Cerebellar nuclear complex (tissue), 1 donor: Measurements from ENCODE around the gene FARP1.

Experiments used
- DNase-seq, 2 experiments: peaks; one replicate each; lab custom pipeline; 2025; lab: John Stamatoyannopoulos, UW

Gene FARP1

DNA sequence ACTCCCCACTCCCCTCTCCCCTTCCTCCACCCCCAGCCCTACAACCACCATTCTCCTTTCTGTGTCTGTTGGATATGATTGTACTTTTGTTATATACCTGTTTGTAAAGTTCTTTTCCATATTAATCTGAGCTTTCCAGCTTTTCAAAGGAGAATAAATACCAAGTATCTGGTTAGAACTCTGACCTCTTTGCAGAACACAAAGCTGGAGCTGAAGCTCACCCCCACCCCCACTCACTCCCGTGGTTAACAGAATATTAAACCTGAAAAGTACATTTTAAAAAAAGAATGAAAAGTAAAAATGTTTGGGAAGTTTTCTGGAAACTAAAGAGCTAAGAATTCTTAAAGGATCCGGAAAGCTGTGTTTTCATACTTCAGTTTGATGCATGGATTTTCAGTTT lies 189.3 kb downstream of the FARP1 start:
- no peak for DNase-seq

DNA sequence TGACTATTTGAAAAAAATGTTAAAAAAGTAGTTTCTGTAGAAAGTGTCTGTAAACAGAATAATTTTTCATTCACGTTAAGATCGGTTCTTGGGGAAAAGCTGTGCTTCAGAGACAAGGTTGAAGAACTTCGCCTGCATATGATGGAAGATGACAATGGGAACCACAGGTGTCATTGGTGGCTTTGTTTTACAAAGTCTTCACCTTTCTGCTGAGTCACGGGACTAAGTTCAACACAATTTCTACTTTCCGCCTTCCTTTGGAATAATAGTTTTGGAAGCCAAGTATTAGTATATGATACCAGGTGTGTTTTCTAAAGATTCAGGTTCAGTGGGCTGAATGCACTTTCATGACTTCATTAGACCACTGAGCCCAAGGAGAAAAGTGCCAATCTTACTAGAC lies 189.8 kb downstream of the FARP1 start:
- no peak for DNase-seq

GRCh38 chr13:98333486-98333885 lies 190.6 kb downstream of the FARP1 start:
- no peak for DNase-seq

- no peak for DNase-seq
Observed at GRCh38 chr13:98334620-98335205, 191.8 kb downstream of the FARP1 start.

DNA sequence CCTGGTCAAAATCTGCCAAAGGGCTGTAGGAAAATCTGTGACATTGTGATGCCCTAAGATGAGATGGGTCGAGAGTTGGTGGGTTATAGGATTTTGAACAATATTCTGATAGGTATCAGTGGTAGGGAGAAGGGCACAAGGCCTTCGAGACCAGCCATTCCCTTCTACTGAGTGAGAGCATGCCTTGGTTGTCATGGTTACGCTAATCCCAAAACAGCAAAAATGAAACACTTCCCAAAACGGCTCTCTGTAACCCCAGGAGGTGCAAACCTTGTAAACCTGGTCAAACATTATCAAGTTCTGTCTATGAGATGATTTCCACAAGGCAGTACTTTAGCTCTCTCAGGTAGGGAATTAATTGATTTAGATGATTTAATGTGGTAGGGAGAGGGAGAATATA lies 192.8 kb downstream of the FARP1 start:
- no peak for DNase-seq

GRCh38 chr13:98338310-98338709 lies 195.4 kb downstream of the FARP1 start:
- no peak for DNase-seq

DNA sequence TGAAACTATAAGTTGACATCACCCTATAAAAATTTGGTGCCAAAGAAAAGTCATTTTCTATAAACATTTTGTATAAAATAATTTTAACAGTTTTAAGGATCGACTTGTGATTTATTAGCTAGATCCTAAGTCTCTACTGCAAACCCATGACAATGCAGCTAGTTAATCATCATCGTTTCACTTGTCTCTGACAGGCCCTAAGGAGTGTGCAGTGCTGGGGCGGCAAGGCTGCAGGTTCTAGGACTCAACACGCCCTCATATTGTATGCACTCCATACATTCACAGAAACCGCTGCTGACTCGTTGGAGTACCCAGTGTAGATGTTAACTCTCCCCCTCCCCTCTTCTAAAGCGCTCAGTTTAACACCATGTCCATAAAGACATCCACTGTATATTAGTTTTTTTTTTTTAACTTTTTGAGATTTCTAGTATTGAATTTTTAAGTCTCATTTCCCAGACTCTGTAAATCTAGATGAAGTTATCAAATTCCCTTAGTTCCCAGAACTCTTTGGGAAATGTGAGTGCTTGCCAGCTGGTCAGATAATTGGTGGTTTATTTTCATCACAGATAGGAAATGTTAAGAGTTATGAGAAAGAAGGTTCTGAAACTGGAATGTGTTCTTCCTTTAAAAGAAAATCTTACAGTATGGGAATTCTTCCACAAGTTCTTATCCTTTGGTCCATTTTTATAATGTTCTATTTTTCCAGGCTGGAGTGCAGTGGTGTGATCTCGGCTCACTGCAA lies 197.0 kb downstream of the FARP1 start:
- DNase-seq, result no peak

- no peak for DNase-seq
Observed at GRCh38 chr13:98342953-98343352, 200.1 kb downstream of the FARP1 start.

GRCh38 chr13:98343461-98343860 lies 200.6 kb downstream of the FARP1 start:
- no peak for DNase-seq

GRCh38 chr13:98344392-98344791 lies 201.5 kb downstream of the FARP1 start:
- no peak for DNase-seq

GRCh38 chr13:98345107-98345935 lies 202.4 kb downstream of the FARP1 start:
- DNase-seq, result no peak

- no peak for DNase-seq
Observed at GRCh38 chr13:98346904-98347636, 204.2 kb downstream of the FARP1 start.

DNA sequence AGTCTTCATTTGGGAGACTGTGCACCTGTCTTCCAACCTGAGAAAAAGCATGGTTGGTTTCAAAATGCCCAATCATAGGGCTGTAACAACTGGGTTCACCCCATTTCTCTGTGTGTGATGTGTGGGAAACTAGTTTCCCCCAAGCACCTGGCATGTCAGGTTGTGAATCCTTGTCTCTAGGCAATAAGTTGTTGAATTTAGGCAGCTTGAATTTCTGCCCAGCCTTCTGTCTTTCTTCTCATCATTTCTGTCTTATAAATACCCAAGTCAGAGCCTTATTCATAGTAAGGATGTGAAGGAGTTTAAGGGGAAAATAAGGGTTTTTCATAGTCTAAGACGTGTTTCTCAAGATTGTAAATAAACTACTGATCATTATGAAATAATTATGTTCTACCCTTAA lies 204.9 kb downstream of the FARP1 start:
- no peak for DNase-seq

DNA sequence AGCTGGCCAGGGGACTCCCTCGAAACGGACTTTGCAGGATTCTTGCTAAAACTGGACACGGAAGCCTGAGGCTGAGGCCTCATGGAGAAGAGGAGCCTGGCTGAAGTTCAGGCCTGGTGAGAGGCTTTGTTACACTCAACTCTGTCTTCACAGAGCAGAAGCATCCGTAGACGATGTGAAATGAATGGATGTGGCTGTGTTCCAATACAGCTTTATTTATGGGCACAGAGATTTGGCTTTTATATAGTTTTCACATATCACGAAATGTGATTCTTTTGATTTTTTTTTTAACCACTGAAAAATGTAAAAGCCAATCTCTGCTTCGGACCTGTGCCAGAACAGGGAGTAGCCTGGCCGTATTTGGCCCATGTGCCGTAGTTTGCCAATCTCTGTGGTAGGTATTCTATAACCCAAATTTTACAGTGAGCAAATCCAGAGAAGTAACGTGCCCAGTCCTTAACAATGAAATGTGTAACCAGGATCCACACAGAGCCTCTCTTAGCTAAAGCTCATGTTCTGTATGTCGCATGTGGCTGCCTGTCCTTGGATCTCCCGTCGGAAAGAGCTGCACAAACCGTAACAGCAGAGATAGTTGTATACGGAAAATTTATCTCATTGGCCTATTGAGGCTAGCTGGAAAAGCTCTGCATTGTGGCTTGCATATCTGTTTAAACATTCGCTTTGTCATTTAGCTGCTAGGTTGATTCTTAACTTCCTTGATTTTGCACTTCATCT lies 205.7 kb downstream of the FARP1 start:
- DNase-seq, result no peak

DNA sequence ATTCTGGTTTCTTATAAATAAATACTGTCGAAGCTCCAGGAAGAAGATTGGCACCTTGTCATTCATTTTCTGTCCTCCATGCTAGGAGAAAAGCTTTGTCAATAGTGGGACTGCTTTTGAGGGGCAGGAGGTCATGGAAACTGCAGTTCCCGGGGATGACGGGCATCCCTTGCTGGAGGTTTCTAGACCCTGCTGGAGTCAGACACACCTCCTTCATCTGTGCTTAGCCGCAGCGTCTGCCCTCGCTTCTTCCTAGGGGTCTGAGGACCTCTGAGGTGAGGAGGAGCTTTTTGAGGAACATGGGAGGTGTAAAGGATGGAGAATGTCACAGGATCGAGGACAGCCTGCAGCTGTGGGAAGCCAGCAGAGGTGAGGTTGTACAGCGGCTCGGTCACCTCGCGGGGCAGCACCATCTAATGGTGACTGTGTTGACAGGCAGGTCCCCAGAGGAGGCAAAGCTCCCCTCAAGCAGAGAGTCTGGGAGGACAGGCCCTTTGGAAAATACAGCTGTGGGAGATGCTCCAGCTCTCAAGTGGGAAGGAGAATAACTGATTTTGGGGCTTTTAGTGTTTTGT lies 206.9 kb downstream of the FARP1 start:
- DNase-seq, result no peak

- DNase-seq, result no peak
Observed at GRCh38 chr13:98350746-98351330, 207.9 kb downstream of the FARP1 start.

DNA sequence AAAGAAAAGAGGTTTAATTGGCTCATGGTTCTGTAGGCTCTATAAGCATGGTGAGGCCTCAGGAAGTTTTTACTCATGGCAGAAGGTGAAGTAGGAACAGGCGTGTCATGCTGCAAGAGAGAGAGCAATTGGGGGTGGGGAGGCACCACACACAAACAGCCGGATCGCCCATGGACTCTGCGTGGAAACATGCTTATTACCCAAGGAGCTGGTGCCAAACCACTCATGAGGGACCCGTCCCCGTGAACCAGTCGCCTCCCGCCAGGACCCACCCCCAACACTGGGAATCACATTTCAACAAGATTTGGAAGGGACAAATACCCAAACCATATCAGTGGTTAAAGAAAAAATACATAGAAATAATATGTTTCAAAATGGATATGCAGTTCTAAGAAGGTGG lies 208.7 kb downstream of the FARP1 start:
- DNase-seq, result no peak

DNA sequence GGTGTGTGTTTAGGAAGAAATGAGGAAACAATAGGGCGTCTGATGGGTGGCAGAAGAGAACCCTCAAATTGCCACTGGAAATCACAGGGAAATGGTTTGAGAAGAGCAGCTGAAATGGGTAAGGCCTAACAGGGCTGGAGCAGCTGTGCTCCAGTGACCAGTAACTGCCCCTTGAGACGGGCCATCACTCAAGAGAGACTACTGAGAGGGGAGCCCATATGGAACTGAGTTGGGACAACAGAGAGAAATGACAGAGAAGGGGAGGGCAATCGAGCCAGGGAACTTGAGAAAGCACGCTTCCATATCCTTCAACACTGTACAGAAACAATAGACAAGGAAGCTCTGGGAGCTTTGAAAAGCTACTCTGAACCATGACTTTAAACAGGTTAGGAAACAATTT lies 209.3 kb downstream of the FARP1 start:
- no peak for DNase-seq

DNA sequence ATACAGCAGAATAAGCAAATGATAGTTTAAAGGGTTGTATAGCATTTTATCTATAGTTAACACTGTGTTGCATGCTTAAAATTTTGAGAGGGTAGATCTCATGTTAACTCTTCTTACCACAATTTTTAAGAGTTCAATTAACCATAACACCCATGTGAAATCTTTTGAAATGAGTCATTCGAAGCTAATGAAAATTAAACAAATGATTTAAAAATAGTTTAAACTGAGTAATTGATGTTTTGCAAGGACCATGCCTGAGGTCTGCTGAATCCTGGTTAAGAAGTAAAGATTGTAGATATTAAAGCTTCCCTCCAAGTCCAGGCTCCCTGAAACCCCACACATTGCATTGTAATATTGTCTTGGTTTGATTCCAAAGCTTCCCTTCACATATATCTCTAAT lies 210.9 kb downstream of the FARP1 start:
- no peak for DNase-seq

DNA sequence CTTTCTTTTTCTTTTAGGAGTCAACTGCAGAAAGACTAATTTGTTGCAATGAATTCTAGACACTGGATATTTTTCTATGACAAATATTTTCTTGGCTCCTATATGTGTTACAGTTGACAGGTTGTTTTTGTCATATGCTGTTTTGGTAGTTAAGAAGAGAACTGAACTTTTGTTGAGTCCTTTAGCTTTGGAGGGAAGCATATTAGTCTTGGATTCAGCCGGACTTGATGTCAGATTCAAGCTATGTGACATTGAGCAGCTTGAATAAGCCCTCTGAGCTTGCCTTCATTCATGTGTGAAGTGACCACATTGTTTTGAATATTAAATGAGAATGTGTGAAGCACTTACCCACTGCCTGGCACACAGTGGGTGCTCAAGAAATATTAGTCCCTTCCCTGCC lies 216.0 kb downstream of the FARP1 start:
- DNase-seq, result no peak

GRCh38 chr13:98360545-98360944 lies 217.7 kb downstream of the FARP1 start:
- DNase-seq, result no peak
